Esophagus squamous epithelium (tissue), 4 donors: ENCODE results near the gene POU3F2.

ENCODE experiments used
- CTCF ChIP-seq, 6 experiments: fragments of 450-650 bp in 4 of 6; fragments of 200-600 bp in 2 of 6; sonication (generic) in 2 of 6; IDR thresholded peaks; one replicate each; pipeline ENCODE4 v1.5.1; 2016 to 2019; ENCODE audit warnings: antibody characterized with exemption in 6 of 6, mild to moderate bottlenecking in 4 of 6, moderate library complexity in 4 of 6
- POLR2A ChIP-seq, 4 donors: fragments of 450-650 bp; IDR thresholded peaks; one replicate each; pipeline ENCODE4 v1.6.1; 2017; ENCODE audit warnings: antibody characterized with exemption in 4 of 4, mild to moderate bottlenecking in 4 of 4, moderate library complexity in 3 of 4

GRCh38 chr6:98846021-98846380, 11.6 kb downstream of the POU3F2 start:
- no peak for TF ChIP-seq POLR2A (IDR thresholded peaks at IDR 0.05)
- no peak for TF ChIP-seq CTCF (IDR thresholded peaks at IDR 0.05)
